GM12878 (cell line): ENCODE data around the gene CARD19.

Experiments
- BRCA1 ChIP-seq: IDR thresholded peaks from 2 replicates; pipeline ENCODE4 v1.6.1; 2011; ENCODE audit warnings: low read depth, low read length, improper control_type of control experiment
- MTA2 ChIP-seq: fragments of 450-650 bp; IDR thresholded peaks from 2 replicates; pipeline ENCODE4 v1.6.1; 2016; ENCODE audit warnings: low read depth, mild to moderate bottlenecking, moderate library complexity
- POLR2A ChIP-seq: IDR thresholded peaks from 2 replicates; pipeline ENCODE4 v1.6.1; 2011; ENCODE audit warnings: low read depth, mild to moderate bottlenecking, low read length
- POLR2AphosphoS5 ChIP-seq: IDR thresholded peaks from 2 replicates; pipeline ENCODE4 v1.6.1; 2011; ENCODE audit warnings: mild to moderate bottlenecking, low read length, inconsistent platforms
- TARDBP ChIP-seq: IDR thresholded peaks from 2 replicates; pipeline ENCODE4 v1.6.1; 2016; ENCODE audit warnings: borderline replicate concordance
- TF ChIP-seq, protein P1 (sequence below), 3 experiments: IDR thresholded peaks in 2 of 3; conservative IDR thresholded peaks in 1 of 3; 2 replicates each; pipeline ENCODE4 v1.5.1; 2011; ENCODE audit warnings: low read depth in 3 of 3, low read length in 3 of 3, mild to moderate bottlenecking in 3 of 3, control low read depth in 2 of 3, moderate library complexity in 2 of 3, inconsistent platforms in 1 of 3, mixed read lengths in 1 of 3; ENCODE audit not compliant: control insufficient read depth in 2 of 3, insufficient read depth in 1 of 3; ENCODE audit errors: extremely low read depth in 1 of 3
- TF ChIP-seq, protein P2 (sequence below): fragments of 450-650 bp; IDR thresholded peaks from 2 replicates; pipeline ENCODE4 v1.6.1; 2017; ENCODE audit warnings: mild to moderate bottlenecking, moderate library complexity

DNA sequence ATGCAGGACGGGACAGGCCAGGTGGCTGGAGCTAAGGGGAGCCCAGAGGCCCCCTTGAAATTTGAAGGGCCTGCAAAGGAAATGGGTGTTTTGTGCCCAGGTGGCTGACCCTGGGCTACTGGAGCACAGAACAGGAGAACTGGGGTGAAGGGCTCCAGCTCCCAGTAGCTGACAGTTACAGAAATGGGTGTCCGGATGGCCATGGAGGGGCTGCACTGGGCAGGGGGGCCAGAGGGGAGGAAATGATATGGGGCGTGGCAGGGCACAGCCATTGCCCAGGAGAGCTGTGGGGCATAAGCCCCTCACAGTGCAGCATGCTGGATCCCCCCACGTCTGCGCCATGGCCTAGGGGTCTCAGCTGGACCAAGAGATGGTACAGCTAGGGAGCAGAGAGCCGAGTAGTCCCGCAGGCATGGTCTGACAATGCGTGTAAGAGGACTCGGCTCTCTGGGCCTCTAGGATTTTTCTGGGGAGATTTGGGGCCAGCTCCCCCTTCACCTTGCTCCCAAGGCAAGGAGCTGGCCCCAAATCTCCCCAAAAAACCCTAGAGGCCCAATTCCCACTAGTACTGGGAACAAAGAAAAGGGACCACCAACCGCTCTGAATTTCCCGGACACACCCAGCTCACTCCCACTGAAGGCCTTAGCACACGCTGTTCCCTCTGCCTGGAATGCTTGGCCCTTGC lies 7.9 kb upstream of the CARD19 start:
- TF ChIP-seq POLR2AphosphoS5 (no peak), BRCA1 (no peak), TARDBP (no peak), MTA2 (no peak), POLR2A (no peak)
- TF ChIP-seq, protein P1, sequence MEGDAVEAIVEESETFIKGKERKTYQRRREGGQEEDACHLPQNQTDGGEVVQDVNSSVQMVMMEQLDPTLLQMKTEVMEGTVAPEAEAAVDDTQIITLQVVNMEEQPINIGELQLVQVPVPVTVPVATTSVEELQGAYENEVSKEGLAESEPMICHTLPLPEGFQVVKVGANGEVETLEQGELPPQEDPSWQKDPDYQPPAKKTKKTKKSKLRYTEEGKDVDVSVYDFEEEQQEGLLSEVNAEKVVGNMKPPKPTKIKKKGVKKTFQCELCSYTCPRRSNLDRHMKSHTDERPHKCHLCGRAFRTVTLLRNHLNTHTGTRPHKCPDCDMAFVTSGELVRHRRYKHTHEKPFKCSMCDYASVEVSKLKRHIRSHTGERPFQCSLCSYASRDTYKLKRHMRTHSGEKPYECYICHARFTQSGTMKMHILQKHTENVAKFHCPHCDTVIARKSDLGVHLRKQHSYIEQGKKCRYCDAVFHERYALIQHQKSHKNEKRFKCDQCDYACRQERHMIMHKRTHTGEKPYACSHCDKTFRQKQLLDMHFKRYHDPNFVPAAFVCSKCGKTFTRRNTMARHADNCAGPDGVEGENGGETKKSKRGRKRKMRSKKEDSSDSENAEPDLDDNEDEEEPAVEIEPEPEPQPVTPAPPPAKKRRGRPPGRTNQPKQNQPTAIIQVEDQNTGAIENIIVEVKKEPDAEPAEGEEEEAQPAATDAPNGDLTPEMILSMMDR (IDR thresholded peaks at IDR 0.05 in 2 of 3, conservative IDR thresholded peaks at IDR 0.05 in 1 of 3; ENCODE audit: control insufficient read depth in 2 of 3, extremely low read depth in 1 of 3, insufficient read depth in 1 of 3, low read depth in 3 of 3, low read length in 3 of 3): no peak
- TF ChIP-seq, protein P2, sequence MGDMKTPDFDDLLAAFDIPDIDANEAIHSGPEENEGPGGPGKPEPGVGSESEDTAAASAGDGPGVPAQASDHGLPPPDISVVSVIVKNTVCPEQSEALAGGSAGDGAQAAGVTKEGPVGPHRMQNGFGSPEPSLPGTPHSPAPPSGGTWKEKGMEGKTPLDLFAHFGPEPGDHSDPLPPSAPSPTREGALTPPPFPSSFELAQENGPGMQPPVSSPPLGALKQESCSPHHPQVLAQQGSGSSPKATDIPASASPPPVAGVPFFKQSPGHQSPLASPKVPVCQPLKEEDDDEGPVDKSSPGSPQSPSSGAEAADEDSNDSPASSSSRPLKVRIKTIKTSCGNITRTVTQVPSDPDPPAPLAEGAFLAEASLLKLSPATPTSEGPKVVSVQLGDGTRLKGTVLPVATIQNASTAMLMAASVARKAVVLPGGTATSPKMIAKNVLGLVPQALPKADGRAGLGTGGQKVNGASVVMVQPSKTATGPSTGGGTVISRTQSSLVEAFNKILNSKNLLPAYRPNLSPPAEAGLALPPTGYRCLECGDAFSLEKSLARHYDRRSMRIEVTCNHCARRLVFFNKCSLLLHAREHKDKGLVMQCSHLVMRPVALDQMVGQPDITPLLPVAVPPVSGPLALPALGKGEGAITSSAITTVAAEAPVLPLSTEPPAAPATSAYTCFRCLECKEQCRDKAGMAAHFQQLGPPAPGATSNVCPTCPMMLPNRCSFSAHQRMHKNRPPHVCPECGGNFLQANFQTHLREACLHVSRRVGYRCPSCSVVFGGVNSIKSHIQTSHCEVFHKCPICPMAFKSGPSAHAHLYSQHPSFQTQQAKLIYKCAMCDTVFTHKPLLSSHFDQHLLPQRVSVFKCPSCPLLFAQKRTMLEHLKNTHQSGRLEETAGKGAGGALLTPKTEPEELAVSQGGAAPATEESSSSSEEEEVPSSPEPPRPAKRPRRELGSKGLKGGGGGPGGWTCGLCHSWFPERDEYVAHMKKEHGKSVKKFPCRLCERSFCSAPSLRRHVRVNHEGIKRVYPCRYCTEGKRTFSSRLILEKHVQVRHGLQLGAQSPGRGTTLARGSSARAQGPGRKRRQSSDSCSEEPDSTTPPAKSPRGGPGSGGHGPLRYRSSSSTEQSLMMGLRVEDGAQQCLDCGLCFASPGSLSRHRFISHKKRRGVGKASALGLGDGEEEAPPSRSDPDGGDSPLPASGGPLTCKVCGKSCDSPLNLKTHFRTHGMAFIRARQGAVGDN: no peak
